ENCODE measurements around the gene ASAP2. TPM values are rescaled to one million over a fixed set of nuclear protein-coding genes. Genes with fewer than 3 reads are reported as not detected.

ASAP2 gene
- polyA plus RNA-seq, 12 donors = 18.4 to 45.5 (median 21.2) TPM; not detected in 1

- peak; percentile 22 for DNase-seq
Observed at GRCh38 chr2:9398881-9399780, 192.5 kb downstream of the ASAP2 start.

- no peak for DNase-seq
Observed at GRCh38 chr2:9400268-9401058, 193.9 kb downstream of the ASAP2 start.

GRCh38 chr2:9401059-9401547, 194.5 kb downstream of the ASAP2 start:
- no peak for DNase-seq

GRCh38 chr2:9401646-9402371, 195.2 kb downstream of the ASAP2 start:
- DNase-seq = no peak

- no peak for DNase-seq
Observed at GRCh38 chr2:9403924-9404323, 197.3 kb downstream of the ASAP2 start.

GRCh38 chr2:9404451-9404850, 197.8 kb downstream of the ASAP2 start:
- no peak for DNase-seq

GRCh38 chr2:9405636-9406035, 199.0 kb downstream of the ASAP2 start:
- no peak for DNase-seq

GRCh38 chr2:9406529-9407362, 200.1 kb downstream of the ASAP2 start:
- DNase-seq = no peak

- DNase-seq = no peak
Observed at GRCh38 chr2:9407363-9407811, 200.8 kb downstream of the ASAP2 start.

- DNase-seq = no peak
Observed at GRCh38 chr2:9408641-9409151, 202.1 kb downstream of the ASAP2 start.

GRCh38 chr2:9410108-9410507, 203.5 kb downstream of the ASAP2 start:
- no peak for DNase-seq

- DNase-seq = no peak
Observed at GRCh38 chr2:9412781-9413180, 206.2 kb downstream of the ASAP2 start.

- no peak for DNase-seq
Observed at GRCh38 chr2:9415516-9416169, 209.0 kb downstream of the ASAP2 start.

GRCh38 chr2:9416267-9416961, 209.8 kb downstream of the ASAP2 start:
- DNase-seq = no peak

GRCh38 chr2:9416962-9417316, 210.3 kb downstream of the ASAP2 start:
- DNase-seq = no peak

GRCh38 chr2:9417725-9418124, 211.1 kb downstream of the ASAP2 start:
- no peak for DNase-seq

GRCh38 chr2:9418746-9419145, 212.1 kb downstream of the ASAP2 start:
- DNase-seq = no peak

GRCh38 chr2:9419541-9419940, 212.9 kb downstream of the ASAP2 start:
- no peak for DNase-seq

GRCh38 chr2:9420495-9420894, 213.9 kb downstream of the ASAP2 start:
- DNase-seq = no peak
